ENCODE measurements around the gene DRG1. TPM values are rescaled to one million over a fixed set of nuclear protein-coding genes. Genes with fewer than 3 reads are reported as not detected.
"Not testable (repeated sequence)": the region's sequence is repeated elsewhere in the genome, so short reads cannot be mapped to it uniquely, and the experiment has no call there.

The DRG1 gene, protein sequence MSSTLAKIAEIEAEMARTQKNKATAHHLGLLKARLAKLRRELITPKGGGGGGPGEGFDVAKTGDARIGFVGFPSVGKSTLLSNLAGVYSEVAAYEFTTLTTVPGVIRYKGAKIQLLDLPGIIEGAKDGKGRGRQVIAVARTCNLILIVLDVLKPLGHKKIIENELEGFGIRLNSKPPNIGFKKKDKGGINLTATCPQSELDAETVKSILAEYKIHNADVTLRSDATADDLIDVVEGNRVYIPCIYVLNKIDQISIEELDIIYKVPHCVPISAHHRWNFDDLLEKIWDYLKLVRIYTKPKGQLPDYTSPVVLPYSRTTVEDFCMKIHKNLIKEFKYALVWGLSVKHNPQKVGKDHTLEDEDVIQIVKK
- 78.8 and 85.1 TPM in 2 replicates for total RNA-seq

DNA sequence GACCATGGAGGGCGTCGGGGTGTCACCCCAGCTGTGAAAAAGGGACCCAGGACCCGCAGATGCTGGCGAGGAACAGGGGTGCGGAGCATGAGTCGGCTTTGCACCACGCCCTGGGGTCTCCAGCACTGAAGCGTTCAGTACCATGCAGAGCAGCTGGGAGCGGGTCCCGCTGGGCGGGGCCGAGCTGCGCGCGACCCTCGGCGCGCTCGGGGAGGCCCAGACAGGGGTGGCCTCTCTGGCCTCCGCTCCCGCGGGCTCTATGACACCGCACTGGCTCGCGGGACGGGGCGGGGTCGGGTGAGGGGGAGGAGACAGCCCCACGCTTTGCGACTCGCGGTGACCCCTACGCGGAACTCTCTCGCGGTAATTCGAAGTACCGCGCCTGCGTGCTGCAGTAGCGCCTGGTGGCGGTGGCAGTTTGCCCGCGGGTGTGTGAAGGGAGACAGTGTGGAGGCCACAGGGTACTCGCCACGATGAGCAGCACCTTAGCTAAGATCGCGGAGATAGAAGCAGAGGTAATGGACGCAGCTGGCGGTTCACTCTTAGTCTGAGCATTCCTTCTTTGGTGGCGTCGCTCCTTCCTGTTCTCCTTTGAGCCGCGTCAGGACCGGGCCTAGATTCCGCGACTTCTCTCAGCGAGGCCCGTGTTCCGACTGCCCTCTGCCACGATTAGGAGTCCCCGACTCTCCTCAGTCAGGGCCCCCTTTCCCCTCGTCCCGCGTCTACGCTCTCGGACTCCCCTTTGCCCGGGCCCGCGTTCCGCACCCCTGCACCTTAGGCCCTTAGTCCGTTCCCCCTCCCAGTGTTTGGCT is at the start of gene DRG1:
TSS of gene DRG1 (plus strand) at position 394 of the 812 bp plus-strand sequence. CDS start at position 474, 80 bp downstream.
- intact Hi-C loops (cut with micrococcal nuclease), result loop anchor here (1.0 to 5.0 kb wide), 9 partner anchors 54 to 739 kb away; partner anchors contain the start of genes DEPDC5, EIF4ENIF1, SFI1 and SMTN

DNA sequence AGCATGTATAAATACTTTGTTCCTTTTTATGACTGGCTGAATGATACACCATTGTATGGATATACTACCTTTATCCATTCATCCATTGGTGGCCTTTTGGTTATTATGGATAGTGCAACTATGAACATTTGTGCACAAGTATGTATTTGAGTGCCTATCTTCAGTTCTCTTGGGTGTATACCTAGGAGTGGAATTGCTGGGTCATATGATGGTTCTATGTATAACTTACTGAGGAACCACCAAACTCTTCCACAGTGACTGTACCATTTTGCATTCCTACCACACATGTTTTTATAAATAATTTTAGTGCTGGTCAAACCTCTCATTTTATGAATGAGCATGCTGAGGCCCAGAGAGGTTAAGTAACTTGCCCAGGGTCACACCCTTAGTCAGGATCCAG is 49.4 kb upstream of the DRG1 start:
- intact Hi-C loops (cut with micrococcal nuclease), result loop anchor here (5.0 kb wide), 2 partner anchors 402 to 1748 kb away; partner anchors contain the start of genes DEPDC5, NF2 and PRR14L

DNA sequence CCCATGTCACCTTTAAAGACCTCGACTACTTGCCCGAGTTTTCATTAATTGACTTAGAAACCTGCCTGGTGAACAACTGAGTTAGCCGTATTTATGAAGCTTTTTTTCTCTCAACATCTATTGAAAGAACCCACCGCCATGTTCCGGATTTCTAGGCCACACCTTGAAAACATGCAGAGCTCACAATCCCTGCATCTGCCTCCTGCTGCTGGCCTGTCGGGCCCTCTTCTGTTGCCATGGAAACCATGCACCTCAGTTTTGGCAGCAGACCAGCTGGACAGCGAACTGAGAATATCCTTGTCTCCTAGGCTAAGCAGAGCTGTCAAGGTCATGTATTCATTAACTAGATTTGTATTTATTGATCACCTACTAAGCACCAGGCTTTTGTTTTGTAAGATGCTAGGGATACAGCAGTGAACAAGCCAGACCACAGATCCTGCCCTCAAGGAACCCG is 49.0 kb upstream of the DRG1 start:
- intact Hi-C loops (cut with micrococcal nuclease), result no loop called here

DNA sequence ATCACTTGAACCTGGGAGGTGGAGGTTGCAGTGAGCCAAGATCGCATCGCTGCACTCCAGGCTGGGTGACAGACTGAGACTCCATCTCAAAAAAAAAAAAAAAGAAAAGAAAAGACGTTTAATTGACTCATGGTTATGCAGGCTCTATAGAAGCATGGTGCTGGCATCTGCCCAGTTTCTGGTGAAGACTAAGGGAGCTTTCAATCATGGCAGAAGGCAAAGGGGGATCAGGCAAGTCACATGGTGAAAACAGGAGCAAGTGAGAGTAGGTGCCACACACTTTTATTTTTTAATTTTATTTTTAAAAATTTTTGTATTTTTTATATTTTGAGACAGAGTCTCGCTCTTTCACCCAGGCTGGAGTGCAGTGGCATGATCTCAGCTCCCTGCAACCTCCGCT is 44.9 kb upstream of the DRG1 start:
- intact Hi-C loops (cut with micrococcal nuclease), result no loop called here

DNA sequence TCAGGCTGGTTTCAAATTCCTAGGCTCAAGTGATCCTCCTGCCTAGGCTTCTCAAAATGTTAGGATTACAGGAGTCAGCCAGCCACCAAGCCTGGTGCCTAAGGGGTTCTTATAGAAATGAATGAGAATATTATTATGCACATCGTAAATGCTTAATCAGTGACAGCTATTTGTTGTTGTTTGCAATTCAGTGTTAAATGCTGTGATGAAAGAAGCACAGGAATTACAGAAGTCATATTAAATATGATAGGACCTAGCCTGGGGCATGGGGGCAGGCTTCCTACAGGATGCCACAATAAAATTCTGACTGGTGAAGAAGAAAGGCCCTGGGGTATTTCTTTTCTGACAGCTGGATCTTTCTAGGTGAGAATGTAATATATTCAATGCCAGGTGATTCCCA is 39.4 kb upstream of the DRG1 start:
- intact Hi-C loops (cut with micrococcal nuclease), result no loop called here

DNA sequence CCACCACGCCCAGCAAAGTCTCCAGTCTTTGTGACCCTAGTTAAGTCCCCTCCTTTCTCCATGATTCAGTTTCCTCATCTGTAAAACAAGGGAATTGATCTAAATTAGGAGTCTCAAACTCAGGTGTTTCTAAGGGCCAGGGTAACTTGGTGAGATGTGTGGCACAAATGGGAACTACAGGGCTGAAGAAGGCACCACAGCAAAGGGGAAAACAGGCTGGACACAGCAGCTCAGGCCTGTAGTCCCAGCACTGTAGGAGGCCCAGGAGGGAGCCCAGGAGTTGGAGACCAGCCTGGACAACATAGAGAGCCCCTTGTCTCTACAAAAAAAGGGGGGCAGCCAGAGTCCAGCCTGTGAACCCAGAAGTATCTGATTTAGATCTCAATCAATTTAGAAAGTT is 37.7 kb upstream of the DRG1 start:
- intact Hi-C loops (cut with micrococcal nuclease), result no loop called here

DNA sequence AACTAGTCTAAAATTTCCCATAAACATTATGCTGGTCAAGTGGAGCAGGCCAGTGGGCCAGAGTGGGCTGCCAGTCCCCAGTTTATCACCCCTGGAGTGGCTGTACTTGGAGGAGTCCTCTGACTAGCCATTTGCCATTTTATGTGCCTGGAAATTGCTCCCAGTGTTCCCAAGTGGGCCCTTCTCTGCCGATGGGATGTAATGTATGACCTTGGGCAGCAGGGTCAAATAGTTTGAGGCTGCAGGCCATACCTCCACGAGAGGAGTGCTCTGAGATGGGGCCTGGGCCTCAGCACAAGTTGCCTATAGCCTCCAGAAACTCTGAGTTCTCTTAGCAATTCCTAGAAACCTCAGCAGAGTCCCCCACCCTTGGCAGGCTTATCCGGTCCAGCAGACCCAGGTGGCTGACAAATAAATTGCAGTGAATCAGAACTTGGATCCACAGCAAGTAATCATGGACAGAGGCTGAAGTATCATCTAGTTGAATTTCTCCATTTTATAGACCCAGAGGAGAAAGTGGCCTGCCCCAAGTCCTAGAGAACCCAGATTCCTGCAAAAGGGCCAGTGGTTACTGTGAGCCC is 35.4 kb upstream of the DRG1 start:
- intact Hi-C loops (cut with micrococcal nuclease), result no loop called here

DNA sequence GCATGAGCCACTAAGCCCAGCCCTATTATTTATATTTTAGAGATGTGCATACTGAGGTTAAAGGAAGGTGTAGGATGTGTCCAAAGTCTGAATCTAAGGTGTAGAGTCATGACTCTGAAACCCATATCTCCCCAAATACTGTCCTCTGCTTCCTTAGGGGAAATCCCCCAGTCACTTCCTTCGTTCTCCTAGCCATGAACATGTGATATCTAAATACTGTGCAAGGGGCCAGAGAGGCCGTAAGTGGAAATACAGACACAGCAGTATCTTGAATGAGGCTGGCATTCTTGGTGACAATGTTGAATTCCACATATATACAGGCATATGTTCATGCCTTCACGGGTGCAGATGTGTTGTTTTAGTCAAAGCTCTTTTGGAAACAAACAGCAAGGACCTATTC is 32.0 kb upstream of the DRG1 start:
- intact Hi-C loops (cut with micrococcal nuclease), result no loop called here

DNA sequence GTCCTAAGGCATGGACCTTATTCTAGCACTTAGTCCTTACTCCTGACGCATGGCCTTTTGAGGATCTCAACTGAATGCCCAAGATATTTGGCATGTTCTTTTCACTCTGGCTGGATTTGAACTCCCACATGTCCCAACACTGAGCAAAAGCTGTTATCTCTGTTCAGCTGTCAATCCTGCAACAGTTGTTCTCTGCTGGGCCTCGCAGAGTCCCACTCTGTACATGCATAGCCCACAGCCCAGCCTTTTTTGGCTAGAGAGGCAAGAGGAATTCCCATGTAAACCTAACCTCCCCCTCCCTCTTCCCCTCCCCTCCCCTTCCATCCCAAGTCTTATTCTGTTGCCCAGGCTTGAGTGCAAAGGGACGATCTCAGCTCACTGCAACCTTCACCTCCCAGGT is 21.8 kb upstream of the DRG1 start:
- intact Hi-C loops (cut with micrococcal nuclease), result no loop called here

DNA sequence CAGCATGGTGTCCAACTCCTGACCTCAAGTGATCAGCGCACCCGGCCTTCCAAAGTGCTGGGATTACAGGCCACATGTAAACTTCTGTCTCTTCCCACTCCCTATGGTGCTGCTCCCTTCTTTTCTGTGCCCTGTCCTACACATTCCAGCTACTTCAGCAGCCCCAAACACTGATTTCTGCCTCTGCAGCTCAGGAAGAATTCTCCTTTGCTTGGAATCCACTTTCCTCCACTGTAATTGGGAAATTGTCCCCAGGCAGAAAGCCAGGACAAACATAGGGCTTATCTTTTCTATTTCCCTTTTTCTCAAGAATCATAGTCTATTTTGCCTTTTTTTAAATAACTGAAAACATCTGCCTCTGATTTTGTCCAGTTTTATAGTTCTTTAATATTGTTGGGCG is 21.3 kb upstream of the DRG1 start:
- intact Hi-C loops (cut with micrococcal nuclease), result no loop called here

DNA sequence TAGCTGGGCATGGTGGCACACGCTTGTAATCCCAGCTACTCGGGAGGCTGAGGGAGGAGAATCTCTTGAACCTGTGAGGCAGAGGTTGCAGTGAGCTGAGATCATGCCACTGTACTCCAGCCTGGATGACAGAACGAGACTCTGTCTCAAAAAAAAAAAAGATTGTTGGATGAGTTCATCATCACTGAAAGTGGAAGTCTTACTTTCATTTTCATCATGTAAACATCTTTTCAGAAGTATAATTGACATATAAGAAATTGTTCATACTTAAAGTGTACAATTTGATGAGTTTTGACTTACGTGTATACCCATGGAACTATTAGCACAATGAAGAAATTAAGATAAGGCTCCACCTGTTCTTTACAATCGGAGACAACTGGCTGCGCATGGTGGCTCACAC is 20.8 kb upstream of the DRG1 start:
- intact Hi-C loops (cut with micrococcal nuclease), result not testable (repeated sequence)

DNA sequence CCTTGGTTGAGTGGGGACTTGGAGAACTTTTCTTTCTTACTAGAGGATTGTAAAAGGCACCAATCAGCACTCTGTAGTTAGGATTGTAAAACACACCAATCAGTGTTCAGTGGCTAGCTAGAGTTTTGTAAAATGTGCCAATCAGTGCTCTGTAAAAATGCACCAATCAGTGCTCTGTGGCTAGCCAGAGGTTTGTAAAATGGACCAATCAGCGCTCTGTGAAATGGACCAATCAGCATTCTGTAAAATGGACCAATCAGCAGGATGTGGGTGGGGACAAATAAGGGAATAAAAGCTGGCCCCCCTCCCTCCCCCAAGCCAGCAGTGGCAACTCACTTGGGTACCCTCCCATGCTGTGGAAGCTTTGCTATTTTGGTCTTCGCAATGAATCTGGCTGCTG is 5.5 kb upstream of the DRG1 start:
- intact Hi-C loops (cut with micrococcal nuclease), result no loop called here

DNA sequence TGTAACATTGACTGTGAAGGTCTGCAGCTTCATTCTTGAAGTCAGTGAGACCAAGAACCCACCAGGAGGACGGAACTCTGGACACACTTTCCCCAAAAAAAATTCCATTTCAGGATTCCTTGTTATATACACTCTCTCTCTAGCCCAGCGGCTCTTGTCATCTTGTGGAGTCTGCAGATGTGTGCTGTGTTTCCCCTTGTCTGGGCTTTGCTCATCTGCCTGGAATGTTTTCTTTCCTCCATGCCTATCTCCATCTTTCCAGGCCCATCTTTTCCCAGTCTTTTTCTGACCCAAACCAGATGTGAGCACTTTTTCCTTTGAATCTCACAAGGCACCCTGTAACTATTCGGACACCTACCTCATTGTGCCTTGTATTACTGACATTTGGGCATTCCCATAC is 5.1 kb upstream of the DRG1 start:
- intact Hi-C loops (cut with micrococcal nuclease), result no loop called here

DNA sequence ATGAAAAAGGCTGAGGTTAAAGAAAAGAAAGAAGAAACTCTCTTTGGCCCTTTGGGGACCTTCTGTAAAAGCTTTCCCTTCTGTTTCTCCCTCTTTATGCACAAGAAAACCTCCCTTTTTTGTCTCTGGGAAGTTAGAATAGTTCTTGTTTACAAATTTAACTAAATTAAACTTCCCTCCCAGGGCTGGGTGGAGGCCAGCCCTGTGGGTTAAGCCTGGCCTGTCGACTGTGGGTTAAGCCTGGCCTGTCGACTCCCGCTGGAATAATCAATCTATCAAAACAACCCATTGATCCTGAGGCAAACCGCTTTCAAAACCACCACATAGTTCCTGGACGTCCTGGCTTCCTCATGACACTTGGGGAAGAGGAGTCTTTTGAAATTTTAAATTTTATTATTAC is 1.2 kb upstream of the DRG1 start:
- intact Hi-C loops (cut with micrococcal nuclease), result loop anchor here (2.0 to 5.0 kb wide), 3 partner anchors 99 to 547 kb away; partner anchors contain the start of genes SFI1, SMTN and YWHAH

DNA sequence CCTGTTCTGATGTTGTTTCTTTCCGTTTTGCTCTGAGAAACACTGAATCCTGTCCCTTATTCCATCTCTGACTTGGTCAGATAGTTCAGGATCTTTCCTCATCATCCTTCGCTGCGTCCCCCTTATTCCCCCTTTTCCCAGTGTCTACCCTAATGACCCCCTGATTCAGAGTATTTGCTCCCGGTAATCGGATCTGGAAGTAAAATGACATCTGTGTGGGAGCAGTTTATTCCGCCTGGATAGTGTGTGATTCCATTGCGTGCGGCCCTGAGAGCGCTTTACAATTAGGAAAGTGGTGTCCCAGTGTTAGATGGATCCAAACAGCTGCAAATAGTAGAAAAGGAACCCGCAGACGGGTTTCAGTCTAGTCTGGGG is 606 bp downstream of the DRG1 start:
- intact Hi-C loops (cut with micrococcal nuclease), result no loop called here

DNA sequence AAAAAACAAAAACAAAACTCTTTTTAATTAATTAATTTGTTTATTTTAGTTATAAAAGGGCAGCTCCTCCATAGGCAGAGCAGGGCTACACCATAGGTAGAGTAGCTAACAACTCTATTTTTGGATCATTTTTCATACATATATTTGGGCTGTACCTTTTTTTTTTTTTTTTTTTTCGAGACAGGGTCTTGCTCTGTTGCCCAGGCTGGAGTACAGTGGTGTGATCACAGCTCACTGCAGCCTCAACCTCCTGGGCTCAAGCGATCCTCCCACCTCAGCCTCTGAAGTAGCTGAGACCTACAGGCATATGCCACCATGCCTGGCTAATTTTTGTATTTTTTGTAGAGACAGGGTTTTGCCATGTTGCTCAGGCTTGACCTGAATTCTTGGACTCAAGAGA is 2.9 kb downstream of the DRG1 start:
- intact Hi-C loops (cut with micrococcal nuclease), result not testable (repeated sequence)

DNA sequence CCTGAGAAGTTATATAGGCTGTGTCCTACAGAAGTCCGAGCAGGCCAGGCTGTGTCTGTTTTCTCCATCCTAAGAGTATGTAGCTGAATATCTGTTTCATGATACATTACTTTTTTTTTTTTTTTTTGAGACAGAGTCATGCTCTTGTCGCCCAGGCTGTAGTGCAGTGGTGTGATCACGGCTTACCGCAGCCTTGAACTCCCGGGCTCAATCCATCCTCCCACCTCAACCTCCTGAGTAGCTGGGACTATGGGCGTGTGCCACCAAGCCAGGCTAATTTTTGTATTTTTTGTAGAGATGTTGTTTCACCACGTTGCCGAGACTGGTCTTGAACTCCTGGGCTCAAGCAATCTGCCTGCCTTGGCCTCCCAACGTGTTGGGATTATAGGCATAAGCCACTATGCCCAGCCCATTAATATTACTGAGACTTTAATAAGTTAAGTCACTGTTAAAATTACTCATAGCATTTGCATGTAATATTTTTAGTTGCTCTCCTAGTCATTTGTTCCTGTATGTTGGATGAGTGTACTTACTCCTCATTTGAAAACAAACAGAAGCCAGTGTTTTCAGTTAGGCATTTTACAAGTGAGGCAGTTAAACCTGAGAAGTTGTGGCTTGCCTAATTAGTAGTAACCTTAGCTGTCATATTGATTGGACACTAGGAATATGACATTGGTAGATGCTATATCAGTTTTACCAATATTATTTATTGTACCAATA is 26.1 kb downstream of the DRG1 start:
- intact Hi-C loops (cut with micrococcal nuclease), result no loop called here

DNA sequence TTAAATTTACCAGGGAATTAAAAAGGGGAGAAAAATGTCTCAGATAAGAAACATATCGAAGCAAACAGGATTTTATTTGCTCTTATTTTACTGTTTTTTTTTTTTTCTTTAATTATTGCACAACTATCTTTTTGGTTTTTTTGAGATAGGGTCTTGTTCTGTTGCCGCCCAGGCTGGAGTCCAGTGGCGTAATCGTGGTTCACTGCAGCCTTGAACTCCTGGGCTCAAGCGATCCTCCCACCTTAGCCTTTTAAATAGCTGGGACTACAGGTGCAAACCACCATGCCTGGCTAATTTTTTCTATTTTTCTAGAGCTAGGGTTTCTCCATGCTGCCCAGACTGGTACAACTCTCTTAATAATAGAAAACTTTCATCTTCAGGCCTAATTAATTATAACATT is 32.5 kb downstream of the DRG1 start:
- intact Hi-C loops (cut with micrococcal nuclease), result no loop called here

DNA sequence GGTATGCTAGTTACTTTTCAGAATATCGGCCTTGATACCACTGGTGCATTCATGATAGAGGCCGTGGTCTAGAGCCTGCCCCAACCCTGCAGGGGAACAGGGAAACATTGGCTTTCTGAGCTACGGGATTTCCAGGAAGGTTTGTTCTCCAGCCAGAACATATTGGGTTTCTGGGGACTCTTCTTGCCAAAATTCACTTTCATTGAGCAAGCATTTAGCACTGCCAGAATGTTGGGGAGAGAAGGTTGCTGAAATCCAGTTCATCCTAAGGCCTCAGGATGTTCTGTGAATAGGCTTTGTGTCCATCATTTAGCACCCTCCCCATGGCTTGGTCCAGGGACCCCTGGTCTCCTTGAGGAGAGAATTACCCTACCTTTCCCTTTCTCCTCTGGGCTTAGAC is 36.7 kb downstream of the DRG1 start:
- intact Hi-C loops (cut with micrococcal nuclease), result no loop called here

DNA sequence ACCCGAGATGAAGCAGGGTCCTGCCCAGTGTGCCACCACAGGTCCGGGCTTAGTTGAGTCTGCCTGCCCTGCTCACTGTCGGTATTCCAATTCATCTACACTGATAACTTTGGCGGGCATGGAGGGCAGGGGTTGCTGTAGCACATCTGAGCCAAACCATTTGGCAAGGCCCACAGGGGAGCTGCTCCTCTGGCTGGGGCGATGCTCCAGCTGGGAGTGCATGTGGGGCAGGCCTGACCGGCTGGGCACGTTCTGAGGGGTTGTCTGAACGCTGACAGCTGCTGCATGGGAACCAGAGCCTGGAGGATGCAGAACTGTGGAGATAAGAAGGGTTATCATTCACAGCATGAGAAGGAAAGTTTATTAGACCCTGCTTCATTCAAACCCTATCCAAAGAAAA is 40.4 kb downstream of the DRG1 start:
- intact Hi-C loops (cut with micrococcal nuclease), result no loop called here

DNA sequence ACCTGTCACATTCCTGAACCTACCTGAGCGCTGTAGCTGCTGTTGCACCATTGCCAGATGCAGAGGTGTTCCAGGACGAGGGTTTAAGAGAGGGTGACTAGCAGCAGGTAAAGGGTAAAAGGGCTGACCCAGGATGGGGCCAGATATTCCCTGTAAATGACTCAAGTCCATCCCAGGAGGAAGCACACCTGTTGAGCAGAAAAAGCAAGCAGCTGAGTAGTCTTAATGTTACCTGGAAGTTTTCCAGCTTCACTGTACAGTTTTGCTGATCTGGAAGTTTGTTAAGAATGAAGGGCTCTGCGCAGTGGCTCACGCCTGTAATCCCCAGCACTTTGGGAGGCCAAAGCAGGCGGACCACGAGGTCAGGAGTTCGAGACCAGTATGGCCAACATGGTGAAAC is 41.3 kb downstream of the DRG1 start:
- intact Hi-C loops (cut with micrococcal nuclease), result no loop called here

All from T-helper 1 cell treated with Interleukin-12 subunit alpha and Interleukin-12 subunit beta and Interleukin-4 antibody, amounts not matched to agents 30 ng/mL and 1 ng/mL, for 36 hours (primary cell).